Measurements from ENCODE around the gene LRIF1.

DNA sequence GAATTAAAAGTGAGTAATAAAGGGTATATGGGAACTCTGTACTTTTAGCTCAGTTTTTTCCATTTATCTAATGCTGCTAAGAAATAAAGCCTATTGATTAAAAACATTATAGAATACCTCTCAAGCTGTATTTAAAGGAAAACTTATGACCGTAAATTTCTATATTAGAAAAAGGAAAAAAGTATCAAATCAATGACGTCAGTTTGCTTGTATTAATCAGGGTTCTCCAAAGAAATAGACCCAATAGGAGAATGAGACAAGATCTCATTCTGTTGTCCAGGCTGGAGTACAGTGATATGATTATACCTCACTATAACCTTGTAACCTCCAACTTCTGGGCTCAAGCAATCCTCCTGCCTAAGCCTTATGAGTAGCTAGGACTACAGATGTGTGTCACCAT, 15.4 kb upstream of the LRIF1 start:
- TF ChIP-seq POLR2A (IDR thresholded peaks at IDR 0.05) = no peak
- TF ChIP-seq, protein P1, sequence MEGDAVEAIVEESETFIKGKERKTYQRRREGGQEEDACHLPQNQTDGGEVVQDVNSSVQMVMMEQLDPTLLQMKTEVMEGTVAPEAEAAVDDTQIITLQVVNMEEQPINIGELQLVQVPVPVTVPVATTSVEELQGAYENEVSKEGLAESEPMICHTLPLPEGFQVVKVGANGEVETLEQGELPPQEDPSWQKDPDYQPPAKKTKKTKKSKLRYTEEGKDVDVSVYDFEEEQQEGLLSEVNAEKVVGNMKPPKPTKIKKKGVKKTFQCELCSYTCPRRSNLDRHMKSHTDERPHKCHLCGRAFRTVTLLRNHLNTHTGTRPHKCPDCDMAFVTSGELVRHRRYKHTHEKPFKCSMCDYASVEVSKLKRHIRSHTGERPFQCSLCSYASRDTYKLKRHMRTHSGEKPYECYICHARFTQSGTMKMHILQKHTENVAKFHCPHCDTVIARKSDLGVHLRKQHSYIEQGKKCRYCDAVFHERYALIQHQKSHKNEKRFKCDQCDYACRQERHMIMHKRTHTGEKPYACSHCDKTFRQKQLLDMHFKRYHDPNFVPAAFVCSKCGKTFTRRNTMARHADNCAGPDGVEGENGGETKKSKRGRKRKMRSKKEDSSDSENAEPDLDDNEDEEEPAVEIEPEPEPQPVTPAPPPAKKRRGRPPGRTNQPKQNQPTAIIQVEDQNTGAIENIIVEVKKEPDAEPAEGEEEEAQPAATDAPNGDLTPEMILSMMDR (IDR thresholded peaks at IDR 0.05) = no peak
